ENCODE data around the gene XNDC1N.
"Not testable (repeated sequence)": the region's sequence is repeated elsewhere in the genome, so short reads cannot be mapped to it uniquely, and the experiment has no call there.

The XNDC1N gene

DNA sequence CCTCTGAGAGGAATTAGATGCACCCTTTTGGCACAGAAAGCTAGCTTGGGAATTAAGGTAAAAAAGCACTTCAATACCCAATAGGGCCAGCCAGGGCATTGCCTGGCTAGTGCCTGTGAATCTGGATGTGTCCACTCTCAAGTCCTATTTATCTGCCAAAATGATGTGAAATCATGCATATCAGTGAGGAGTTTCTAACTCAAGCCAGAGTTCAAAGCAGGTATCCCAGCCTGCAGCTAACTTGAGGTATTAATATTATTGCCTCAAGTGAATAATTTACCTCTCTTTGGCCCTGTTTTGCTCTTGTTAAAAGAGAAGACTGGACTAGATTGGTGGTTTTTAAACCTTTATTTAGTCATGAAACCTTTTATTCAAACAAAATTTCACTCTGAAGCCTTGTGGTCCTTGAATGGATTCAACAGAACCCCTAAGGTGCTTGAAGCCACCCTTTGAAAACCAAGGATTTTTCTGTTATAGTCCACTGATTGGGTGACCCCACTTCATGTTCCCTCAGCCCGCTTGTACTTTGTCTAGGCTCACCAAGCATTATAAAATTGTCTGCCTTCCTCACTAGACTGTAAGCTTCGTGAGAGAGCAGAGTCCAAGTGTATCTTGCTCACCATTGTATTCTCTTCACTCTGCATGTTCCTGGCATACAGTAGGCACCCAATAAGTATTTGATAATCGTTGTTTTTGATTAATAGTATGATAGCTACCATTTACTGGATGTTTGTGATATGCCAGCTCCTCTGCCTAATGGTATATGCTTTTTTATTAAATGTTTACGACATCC lies 4.9 kb upstream of the XNDC1N start:
- no peak for DNase-seq (ENCODE audit: low read depth)

DNA sequence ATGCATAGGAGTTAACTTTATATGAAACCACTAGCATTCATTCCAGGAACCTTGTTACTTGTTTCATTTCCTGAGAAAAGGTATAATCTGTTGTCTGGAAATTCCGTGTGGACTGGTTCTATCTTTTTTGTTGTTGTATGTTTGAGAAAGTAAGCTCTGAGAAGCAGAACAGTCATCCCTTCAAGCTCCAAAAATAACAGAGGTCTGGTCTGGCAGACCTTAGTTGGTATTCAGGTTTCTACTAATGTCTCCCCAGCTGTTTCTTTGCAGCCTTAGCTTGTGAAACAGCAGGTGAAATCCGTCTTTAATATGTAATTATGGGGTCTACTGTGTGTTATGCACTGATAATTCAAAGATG lies 2.8 kb upstream of the XNDC1N start:
- DNase-seq (ENCODE audit: low read depth), result no peak

DNA sequence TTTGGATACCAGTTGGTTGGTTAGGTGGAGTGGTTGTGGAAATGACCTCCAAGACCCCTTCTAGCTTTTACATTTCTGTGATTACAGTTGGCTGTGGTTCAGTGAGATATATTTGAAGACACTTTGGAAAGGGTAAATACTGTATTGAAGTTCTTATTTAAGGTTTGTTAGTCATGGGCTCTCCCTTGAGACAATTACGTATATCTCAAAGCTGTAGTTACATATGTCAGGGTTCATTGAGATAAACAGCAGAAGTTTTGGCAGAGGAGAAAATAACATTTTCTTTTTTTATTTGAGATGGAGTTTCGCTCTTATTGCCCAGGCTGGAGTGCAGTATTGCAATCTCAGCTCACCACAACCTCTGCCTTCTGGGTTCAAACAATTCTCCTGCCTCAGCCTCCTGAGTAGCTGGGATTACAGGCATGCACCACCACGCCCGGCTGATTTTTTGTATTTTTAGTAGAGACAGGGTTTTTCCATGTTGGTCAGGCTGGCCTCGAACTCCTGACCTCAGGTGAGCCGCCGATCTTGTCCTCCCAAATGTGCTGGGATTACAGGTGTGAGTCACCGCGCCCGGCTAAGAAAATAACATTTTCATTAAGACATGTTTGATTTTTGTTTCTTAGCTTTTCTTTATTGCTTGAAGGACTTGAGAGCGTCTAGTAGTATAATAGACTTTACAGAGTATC lies 2.3 kb upstream of the XNDC1N start:
- no peak for DNase-seq (ENCODE audit: low read depth)

DNA sequence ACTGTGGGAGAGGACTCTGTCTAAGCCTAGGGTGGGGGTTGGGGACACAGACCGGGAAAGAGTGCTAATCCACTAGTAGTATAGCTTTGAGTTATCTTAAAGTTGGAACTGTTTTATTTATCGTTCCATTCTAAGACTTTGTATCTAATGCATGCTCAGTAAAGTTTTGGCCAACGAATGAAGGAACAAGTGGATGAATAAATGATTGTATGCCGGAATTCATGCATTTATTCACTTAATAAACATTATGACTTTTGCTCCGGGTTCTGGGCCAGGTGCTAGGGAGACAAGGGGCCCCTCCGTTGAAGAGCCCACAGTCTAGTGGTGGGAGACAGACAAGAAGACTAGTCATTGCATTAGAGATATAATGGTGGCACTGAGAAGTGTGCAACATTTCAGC lies 1.1 kb upstream of the XNDC1N start:
- DNase-seq (ENCODE audit: low read depth), result no peak

DNA sequence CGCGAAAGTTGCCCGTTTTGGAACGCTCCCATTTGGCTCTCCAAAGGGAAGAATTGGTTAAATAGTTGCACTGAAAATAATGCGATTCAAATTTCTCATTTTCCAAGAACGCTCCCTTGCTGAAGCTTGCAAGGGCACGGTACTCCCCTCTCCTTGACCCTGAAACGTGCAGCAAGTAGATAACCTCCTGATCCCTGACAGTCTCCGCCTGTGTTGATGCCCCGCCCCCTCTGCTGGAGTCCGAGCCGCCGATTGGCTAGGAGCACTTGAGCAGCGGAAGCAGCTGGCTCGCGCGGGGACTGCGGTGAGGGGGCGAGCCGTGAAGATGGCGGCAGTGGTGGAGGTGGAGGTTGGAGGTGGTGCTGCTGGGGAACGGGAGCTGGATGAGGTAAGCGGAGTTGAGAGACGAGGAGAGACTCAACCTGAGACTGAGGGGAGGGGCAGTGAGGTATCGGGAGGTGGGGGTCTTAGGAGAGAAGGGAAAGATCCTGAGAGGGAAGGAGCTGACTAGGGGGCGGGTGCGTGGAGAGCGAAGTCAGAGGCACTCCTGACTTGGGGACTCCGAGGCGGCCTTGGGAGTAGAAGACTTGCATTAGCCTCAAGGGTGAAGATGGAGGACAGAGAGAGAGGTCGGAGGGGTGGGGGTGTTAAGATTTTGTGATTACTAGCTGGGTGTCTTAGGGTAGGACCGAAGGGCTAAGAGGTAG lies 496 bp upstream of the XNDC1N start, which contains the start of gene RNF121:
Gene RNF121 (plus strand): TSS at position 310 of the 707 bp plus-strand sequence. CDS start 16 bp downstream, at position 326.
- DNase-seq (ENCODE audit: low read depth), result peak; percentile 96

DNA sequence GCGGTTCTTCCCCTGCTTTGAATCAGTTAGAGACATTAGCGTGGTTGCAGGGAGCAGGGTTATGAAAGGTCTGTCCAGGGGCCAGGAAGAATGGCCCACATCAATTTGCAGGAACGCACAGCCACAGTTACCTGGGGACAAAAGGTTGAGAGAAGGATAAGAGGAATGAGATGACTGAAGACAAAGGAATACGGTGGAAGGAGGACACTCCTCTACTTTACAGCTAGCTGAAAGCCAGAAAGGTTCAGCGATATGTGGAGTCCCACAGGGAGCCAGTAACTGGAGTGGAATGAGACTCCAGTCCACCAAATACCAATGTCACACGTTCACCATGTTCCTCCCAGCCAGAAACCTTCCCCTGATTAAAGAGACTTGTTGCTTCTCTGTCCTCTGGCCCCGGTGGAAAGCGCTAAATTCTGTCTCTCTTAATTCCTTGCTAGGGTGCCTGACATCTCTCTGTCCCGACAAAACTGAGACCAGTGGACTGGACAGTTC lies 10.7 kb downstream of the XNDC1N start:
- DNase-seq (ENCODE audit: low read depth), result no peak

DNA sequence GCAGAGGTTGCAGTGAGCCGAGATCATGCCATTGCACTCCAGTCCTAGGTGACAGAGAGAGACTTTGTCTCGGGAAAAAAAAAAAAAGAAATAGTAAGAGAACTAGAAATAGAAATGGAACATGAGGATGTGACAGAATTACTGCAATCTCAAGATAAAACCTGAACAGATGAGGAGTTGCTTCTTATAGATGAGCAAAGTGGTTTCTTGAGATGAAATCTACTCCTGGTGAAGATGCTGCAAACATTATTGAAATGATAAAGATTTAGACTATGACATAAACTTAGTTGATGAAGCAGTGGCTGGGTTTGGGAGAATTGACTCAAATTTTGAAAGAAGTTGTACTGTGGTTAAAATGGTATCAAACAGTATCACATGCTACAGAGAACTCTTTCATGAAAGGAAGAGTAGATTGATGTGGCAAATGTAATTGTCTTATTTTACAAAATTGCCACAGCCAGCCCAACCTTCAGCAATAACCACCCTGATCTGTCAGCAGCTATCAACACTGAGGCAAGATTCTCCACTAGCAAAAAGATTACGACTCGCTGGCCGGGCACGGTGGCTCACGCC lies 13.7 kb downstream of the XNDC1N start:
- no peak for DNase-seq (ENCODE audit: low read depth)

DNA sequence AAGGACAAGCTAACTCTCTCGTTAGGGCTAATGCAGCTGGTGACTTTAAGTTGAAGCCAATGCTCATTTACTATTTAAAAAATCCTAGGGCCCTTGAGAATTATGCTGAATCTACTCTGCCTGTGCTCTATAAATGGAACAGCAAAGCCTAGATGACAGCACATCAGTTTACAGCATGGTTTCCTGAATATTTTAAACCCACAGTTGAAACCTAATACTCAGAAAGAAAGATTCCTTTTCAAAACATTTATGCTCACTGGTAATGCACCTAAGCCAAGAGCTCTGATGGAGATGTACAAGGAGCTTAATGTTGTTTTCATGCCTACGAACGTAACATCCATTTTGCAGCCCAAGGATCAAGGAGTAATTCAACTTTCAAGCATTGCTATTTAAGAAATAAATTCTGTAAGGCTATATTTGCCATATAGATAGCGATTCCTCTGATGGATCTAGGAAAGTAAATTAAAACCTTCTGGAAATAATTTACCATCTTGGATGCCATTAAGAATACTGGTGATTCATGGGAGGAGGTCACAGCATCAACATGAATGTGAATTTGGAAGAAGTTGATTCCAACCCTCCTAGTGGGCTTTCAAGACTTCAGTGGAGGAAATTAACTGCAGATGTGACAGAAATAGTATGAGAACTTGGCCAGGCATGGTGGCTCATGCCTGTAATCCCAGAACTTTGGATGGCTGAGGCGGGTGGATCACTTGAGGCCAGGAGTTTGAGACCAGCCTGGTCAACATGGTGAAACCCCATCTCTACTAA lies 14.5 kb downstream of the XNDC1N start:
- no peak for DNase-seq (ENCODE audit: low read depth)

DNA sequence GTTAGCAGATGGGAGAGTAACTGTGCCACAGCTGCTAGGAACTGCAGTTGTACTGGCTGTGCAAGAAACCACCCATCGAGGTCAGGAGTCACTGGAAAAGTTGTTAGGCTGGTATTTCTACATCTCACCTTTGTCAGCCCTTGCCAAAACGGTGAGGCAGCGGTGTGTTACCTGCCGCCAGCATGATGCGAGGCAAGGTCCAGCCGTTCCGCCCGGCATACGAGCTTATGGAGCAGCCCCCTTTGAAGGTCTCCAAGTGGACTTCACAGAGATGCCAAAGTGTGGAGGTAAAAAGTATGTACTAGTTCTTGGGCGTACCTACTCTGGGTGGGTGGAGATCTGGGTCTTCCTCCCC lies 16.4 kb downstream of the XNDC1N start:
- not testable (repeated sequence) for DNase-seq (ENCODE audit: low read depth)

DNA sequence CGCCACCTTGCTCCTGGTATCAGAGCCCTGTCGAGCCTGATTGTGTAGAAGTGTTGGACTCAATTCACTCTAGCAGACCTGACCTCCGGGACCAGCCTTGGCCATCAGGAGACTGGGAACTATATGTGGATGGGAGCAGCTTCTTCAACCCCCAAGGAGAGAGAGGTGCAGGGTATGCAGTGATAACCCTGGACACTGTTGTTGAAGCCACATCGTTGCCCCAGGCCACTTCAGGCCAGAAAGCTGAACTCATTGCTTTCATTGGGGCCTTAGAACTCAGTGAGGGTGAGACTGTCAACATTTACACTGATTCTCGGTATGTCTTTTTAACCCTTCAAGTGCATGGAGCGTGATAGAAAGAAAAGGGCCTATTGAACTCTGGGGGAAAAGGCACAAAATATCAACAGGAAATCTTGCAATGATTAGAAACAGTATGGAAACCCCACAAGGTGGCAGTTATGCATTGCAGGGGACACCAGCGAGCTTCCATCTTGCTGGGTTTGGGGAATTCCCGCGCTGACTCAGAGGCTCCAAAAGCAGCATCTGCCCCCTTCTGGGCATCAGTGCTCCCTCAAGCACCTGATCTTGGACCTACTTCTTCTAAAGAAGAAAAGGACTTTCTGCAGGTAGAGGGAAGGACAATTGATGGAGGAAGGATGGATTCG lies 16.9 kb downstream of the XNDC1N start:
- DNase-seq (ENCODE audit: low read depth), result not testable (repeated sequence)

DNA sequence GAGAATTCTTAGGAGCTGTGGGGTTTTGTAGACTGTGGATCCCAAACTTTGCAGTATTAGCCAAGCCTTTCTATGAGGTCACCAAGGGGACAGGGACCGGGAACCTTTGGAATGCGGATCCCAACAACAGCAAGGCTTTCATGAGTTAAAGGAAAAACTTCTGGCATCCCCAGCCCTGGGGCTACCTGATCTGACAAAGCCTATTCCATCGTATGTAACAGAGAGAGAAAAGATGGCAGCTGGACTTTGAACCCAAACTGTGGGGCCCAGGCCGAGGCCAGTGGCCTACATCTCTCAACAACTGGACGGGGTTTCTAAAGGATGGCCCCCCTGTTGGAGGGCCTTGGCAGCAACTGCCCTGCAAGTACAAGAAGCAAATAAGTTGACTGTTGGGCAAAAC lies 17.6 kb downstream of the XNDC1N start:
- not testable (repeated sequence) for DNase-seq (ENCODE audit: low read depth)

DNA sequence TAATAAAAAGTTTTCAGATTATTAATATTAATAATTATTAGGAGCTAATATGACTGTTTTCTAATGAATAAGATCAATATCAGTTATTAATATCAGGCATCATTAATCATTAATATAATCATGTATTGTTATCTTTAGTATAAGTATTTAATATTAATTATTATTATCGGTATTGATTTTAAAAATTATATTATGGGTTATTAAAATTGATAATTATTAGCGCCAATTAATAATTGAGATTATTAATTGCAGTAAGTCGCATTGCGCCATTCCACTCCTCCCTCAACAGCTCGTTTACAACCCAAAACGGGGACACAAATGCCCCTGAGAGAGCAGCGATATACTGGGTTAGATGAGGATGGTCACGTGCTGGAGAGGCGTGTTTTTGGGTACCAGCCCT lies 20.2 kb downstream of the XNDC1N start:
- DNase-seq (ENCODE audit: low read depth), result no peak

DNA sequence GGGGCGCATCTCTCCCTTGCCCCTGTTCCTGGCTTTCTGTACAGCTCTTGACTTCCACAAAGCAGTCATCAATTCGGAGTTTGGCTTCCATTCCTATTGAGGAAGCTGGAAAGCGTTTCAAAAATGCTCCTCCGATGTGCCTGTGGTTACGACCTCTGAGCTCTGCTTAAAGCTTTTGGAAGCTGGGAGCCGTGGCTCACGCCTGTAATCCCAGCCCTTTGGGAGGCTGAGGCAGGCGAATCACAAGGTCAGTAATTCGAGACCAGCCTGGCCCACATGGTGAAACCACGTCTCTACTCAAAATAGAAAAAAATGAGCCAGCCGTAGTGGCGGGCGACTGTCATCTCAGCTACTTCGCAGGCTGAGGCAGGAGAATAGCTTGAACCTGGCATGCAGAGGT lies 27.3 kb downstream of the XNDC1N start:
- DNase-seq (ENCODE audit: low read depth), result not testable (repeated sequence)

DNA sequence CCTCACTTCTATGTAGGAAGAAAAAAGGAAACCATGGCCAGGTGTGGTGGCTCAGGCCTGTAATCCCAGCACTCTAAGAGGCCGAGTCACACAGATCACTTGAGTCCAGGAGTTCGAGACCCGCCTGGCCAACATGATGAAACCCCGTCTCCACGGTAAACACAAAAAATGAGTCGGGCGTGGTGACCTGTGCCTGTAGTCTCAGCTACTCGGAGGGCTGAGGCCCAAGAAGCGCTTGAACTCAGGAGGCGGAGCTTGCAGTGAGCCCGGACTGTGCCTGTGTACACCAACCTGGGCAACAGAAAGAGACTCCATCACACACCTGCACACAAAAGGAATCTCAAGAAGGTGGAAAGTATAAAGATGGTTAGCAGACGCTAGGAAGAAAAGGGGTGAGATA lies 32.4 kb downstream of the XNDC1N start:
- DNase-seq (ENCODE audit: low read depth), result no peak

DNA sequence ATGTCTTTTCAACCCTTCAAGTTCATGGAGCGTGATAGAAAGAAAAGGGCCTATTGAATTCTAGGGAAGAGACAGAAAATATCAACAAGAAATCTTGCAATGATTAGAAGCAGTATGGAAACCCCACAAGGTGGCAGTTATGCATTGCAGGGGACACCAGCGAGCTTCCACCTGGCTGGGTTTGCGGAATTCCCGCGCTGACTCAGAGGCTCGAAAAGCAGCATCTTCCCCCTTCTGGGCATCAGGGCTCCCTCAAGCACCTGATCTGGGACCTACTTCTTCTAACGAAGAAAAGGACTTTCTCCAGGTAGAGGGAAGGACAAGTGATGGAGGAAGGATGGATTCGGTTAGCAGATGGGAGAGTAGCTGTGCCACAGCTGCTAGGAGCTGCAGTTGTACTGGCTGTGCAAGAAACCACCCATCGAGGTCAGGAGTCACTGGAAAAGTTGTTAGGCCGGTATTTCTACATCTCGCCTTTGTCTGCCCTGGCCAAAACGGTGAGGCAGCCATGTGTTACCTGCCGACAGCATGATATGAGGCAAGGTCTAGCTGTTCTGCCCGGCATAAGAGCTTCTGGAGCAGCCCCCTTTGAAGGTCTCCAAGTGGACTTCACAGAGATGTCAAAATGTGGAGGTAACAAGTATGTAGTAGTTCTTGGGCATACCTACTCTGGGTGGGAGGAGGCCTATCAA lies 39.1 kb downstream of the XNDC1N start:
- DNase-seq (ENCODE audit: low read depth), result not testable (repeated sequence)

DNA sequence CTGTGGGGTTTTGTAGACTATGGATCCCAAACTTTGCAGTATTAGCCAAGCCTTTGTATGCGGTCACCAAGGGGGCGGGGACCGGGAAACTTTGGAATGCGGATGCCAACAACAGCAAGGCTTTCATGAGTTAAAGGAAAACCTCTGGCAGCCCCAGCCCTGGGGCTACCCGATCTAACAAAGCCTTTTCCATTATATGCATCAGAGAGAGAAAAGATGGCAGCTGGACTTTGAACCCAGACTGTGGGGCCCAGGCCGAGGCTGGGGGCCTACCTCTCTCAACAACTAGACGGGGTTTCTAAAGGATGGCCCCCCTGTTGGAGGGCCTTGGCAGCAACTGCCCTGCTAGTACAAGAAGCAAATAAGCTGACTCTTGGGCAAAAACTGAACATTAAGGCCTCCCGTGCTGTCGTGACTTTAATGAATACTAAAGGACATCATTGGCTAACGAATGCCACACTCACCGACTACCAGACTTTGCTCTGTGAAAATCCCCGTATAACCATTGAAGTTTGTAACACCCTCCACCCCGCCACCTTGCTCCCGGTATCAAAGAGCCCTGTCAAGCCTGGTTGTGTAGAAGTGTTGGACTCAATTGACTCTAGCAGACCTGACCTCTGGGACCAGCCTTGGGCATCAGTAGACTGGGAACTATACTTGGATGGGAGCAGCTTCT lies 39.9 kb downstream of the XNDC1N start:
- DNase-seq (ENCODE audit: low read depth), result not testable (repeated sequence)

DNA sequence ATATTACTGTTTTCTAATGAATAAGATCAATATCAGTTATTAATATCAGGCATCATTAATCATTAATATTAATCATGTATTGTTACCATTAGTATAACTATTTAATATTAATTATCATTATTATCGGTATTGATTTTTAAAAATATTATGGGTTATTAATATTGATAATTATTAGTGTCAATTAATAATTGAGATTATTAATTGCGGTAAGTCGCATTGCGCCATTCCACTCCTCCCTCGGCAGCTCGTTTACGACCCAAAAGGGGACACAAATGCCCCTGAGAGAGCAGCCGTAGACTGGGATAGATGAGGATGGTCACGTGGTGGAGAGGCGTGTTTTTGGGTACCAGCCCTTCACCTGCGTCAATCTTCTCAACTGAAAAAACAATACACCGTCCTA lies 42.6 kb downstream of the XNDC1N start:
- not testable (repeated sequence) for DNase-seq (ENCODE audit: low read depth)

All from T-helper 22 cell (primary cell).